HG03045 (cell line): ENCODE results near the gene CISTR.
"Not testable (repeated sequence)": the region's sequence is repeated elsewhere in the genome, so short reads cannot be mapped to it uniquely, and the experiment has no call there.

Experiments
- ATAC-seq: cut with Tn5 transposase; IDR thresholded peaks from one replicate; pipeline ENCODE4 v1.9.1; 2021; ENCODE audit warnings: mild to moderate bottlenecking, moderate library complexity; ENCODE audit not compliant: unreplicated experiment

Gene CISTR

GRCh38 chr12:53720946-53721345 is 30.8 kb downstream of the CISTR start:
- no peak for ATAC-seq

DNA sequence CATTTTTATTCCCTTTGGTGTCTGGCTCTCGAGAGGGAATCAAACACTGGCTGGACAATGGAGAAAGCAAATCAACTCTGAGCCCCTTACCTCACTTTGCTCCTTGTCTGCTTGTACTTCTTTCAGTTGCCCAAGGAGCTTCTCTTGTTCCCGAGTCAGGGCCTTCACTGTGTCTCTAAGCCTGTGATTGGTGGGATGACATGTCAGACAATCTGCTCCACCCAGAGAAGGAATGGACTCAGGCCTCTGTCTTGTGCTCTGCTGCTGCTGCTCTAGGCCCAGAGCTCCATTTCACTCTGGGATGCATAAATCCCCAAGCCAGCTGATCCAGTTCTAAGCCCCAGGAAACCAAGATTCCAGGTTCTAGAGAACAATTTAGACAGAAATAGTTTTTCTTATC is 32.1 kb downstream of the CISTR start:
- no peak for ATAC-seq

GRCh38 chr12:53718567-53718966 is 33.2 kb downstream of the CISTR start:
- not testable (repeated sequence) for ATAC-seq

- no peak for ATAC-seq
Measured at GRCh38 chr12:53717319-53717718, 34.5 kb downstream of the CISTR start.

- ATAC-seq, result no peak
Measured at GRCh38 chr12:53714004-53714403, 37.8 kb downstream of the CISTR start.

DNA sequence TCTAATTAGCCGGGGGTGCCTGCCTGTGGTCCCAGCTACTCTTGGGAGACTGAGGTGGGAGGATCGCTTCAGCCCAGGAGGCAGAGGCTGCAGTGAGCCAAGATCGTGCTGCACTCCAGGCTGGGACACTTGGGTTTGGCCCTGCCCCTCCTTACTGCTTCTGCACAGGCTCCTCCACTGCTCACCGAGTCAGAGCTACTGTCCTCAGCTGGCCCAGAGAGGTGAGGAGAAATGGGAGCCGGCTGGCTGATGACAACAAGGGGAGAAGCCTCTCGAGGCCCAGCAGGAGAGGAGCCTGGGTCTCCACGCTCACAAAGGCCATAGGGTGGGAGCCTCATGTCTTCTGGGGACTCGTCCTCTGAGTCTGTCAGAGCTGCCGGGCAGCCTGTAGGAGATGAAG is 38.3 kb downstream of the CISTR start:
- no peak for ATAC-seq

- ATAC-seq, result no peak
Measured at GRCh38 chr12:53712059-53712643, 39.6 kb downstream of the CISTR start.

- no peak for ATAC-seq
Measured at GRCh38 chr12:53710091-53710490, 41.7 kb downstream of the CISTR start.

DNA sequence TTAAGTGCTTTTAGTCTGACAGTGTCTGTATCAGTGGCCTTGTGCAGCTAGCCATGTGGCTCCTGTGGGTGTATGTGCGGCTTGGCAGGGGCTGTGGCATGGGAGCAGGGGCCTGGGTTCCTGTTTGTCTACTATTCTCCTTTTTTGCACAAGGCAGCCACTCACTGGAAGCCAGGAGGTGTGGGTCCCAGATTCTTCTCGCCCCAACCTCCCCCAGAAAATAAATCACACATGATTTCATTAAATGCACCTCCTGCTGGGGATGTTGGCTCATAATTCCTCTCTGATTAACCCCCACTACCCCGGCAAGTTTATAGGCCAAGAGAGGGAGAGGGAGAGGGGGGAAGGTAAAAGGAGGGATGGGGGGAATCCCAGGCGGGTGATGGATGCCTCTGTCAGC is 42.1 kb downstream of the CISTR start:
- no peak for ATAC-seq

DNA sequence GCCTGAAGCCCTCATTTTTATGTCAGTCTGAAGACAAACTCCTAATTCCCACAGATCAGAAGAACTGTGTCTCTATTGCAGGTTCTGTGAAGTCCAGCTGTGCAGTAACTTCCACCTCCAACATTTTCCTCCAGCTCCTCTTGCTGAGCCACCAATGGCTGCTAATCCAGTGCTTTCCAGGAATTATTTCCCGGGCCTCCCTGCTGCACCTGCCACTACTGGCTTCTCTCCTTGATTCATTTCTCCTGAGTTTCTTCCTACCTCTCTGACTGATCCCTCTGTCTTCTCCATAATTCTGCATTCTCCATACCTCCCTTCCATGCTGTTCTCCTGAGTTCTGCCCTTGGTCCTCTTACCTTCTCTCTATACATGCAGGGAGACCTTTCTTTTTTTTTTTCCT is 45.7 kb downstream of the CISTR start:
- ATAC-seq, result no peak

GRCh38 chr12:53703756-53704155 is 48.0 kb downstream of the CISTR start:
- ATAC-seq, result no peak

- ATAC-seq, result no peak
Measured at GRCh38 chr12:53701518-53702264, 50.1 kb downstream of the CISTR start.

- ATAC-seq, result no peak
Measured at GRCh38 chr12:53700567-53700966, 51.2 kb downstream of the CISTR start.

GRCh38 chr12:53699678-53700025 is 52.1 kb downstream of the CISTR start:
- ATAC-seq, result no peak

DNA sequence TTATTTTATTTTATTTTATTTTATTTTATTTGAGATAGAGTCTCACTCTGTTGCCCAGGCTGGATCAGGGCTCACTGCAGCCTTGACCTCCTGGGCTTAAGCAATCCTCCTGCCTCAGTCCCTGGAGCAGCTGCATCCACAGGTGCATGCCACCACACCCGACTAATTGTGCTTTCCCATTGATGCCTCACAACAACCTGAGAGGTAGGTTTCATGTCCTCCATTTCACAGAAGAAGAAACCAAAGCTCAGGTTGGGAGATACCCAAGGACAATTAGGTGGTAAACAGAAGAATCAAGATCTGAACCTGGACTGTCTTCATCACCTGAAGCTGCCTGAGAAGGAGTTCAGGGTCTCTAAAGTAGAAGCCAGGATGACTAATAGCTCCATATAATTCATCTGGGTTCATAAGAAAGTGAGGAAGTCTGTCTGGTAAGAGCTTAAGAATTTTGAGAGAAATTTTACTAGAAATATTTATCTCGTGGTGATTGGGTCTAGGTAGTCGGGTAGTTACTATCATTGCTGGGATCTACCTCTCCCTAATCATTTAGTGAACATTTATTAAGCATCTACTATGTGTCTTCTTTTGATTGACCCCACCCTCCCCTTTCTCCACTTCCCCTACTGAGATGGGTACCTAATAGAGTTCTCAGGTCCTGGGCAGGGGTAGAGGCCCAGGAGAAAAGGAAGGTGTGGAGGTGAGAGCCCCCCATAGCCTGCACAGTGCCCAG is 52.7 kb downstream of the CISTR start:
- ATAC-seq, result no peak

GRCh38 chr12:53696655-53697331 is 55.0 kb downstream of the CISTR start:
- no peak for ATAC-seq
